Tibial nerve (tissue), 4 donors: Measurements from ENCODE around the gene CRIP3.

Experiments
- CTCF ChIP-seq, 5 experiments: fragments of 200-600 bp in 3 of 5; fragments of 450-650 bp in 2 of 5; sonication (generic) in 3 of 5; IDR thresholded peaks; one replicate each; pipeline ENCODE4 v1.5.1; 2016 to 2019; ENCODE audit warnings: antibody characterized with exemption in 5 of 5, mild to moderate bottlenecking in 3 of 5, moderate library complexity in 2 of 5
- EP300 ChIP-seq, 2 donors: sonication (generic); formaldehyde crosslinking; IDR thresholded peaks; one replicate each; pipeline ENCODE4 v1.6.1; 2017; ENCODE audit warnings: antibody characterized with exemption in 2 of 2, mild to moderate bottlenecking in 1 of 2
- POLR2A ChIP-seq, 2 donors: fragments of 450-650 bp; IDR thresholded peaks; one replicate each; pipeline ENCODE4 v1.6.1; 2017; ENCODE audit warnings: antibody characterized with exemption in 2 of 2, mild to moderate bottlenecking in 2 of 2, moderate library complexity in 2 of 2

- TF ChIP-seq CTCF (IDR thresholded peaks at IDR 0.05) (no peak), POLR2A (IDR thresholded peaks at IDR 0.05) (no peak), EP300 (IDR thresholded peaks at IDR 0.05) (no peak)
These were observed 6.5 kb downstream of the CRIP3 start for GRCh38 chr6:43302126-43302525.
